Activated T-helper 17 cell treated with anti-CD3 and anti-CD28 coated beads, Interleukin-2, amount 50 U/mL, for 72 hours (primary cell): Measurements from ENCODE around the gene RNF19B. TPM values are rescaled to one million over a fixed set of nuclear protein-coding genes. Genes with fewer than 3 reads are reported as not detected.
"Not testable (repeated sequence)": the region's sequence is repeated elsewhere in the genome, so short reads cannot be mapped to it uniquely, and the experiment has no call there.

Source experiments
- ATAC-seq: fragments of 150-1000 bp; cut with Tn5 transposase; replicated peaks from 2 replicates; pipeline ENCODE4 v1.10.0; 2021; ENCODE audit warnings: mild to moderate bottlenecking, moderate library complexity
- H3K27ac Mint-ChIP-seq: one replicate; pipeline ENCODE4 v1.8.0; 2022; ENCODE audit warnings: mixed read lengths
- H3K27me3 Mint-ChIP-seq: one replicate; pipeline ENCODE4 v1.8.0; 2022; ENCODE audit warnings: mixed read lengths
- H3K36me3 Mint-ChIP-seq: one replicate; pipeline ENCODE4 v1.8.0; 2022; ENCODE audit warnings: low read depth, mild to moderate bottlenecking, mixed read lengths
- H3K4me1 Mint-ChIP-seq: one replicate; pipeline ENCODE4 v1.8.0; 2022; ENCODE audit warnings: mixed read lengths
- H3K4me3 Mint-ChIP-seq: one replicate; pipeline ENCODE4 v1.8.0; 2022; ENCODE audit warnings: mild to moderate bottlenecking, mixed read lengths
- H3K9me3 Mint-ChIP-seq: one replicate; pipeline ENCODE4 v1.8.0; 2022; ENCODE audit warnings: mixed read lengths
- total RNA-seq, 2 donors: library from RNA; stranded (reverse); gene quantifications; one replicate each; pipeline ENCODE4 v1.2.3, GENCODE V29; 2022

Gene RNF19B
- total RNA-seq, 2 donors from 2014 or later: 32.2 to 65.6 TPM

DNA sequence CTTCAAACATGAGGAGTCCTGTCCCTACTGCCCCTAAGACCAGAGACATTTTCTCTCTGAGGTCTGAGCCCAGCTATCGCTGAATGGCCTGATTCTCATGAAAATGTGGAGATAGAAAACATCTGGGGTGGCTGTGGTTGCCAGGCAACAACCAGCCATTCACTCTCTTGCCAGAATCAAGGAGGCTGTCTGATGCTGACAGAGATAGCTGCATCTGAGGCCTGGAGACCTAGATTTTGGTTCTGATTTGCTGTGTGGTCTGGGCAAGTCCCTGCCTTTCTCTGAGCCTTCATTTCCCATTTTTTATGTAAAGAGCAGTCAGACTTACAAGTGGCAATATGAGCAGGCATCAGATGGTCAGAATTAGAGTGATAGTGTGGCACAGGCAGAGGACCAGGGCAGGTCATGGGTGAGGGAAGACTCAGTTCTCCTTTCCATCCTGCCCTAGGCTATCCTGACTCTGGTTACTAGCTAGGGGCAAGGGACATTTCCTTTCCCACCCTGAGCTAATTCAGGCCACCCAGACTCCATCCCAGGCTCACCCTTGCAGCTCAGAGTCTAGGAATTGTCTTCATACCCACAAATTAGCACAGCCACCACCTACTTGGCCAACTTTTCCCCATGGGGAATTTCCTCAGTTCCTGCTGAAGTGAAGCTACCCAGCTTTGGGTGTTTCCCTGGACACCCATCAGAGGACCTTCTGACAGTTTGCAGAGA lies 20.0 kb upstream of the RNF19B start:
- peak overlapping the region; percentile 93 for H3K27ac Mint-ChIP-seq
- H3K4me1 Mint-ChIP-seq: peaks cover 56% of the 10 kb centered on the region
- no peaks in the 10 kb centered on the region for H3K36me3 Mint-ChIP-seq
- H3K27me3 Mint-ChIP-seq: no peaks in the 10 kb centered on the region
- H3K9me3 Mint-ChIP-seq: no peaks in the 10 kb centered on the region
- ATAC-seq: peak; percentile 64
- H3K4me3 Mint-ChIP-seq: peak overlapping the region; percentile 69

DNA sequence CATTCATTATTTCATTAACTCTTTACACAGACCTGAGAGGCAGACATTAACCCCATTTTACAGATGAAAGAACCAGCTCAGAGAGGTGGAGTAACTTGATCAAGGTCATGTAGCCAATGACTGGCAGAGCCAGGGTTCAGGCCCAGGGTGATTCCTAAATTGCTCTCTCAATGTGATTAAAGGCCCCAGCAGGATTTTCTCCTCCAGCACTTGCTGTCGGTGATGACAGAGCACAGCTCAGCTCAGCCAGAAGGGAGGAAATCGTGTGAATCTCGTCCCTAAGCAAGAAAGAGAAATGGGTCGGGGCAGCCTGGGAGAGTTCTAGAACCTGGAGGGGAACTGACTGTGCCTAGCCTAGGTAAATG lies 19.5 kb upstream of the RNF19B start:
- Mint-ChIP-seq H3K4me3 (peak overlapping the region; percentile 69), H3K9me3 (no peaks in the 10 kb centered on the region), H3K27ac (peak overlapping the region; percentile 93), H3K27me3 (no peaks in the 10 kb centered on the region), H3K4me1 (peaks cover 50% of the 10 kb centered on the region), H3K36me3 (no peaks in the 10 kb centered on the region)
- ATAC-seq: no peak

DNA sequence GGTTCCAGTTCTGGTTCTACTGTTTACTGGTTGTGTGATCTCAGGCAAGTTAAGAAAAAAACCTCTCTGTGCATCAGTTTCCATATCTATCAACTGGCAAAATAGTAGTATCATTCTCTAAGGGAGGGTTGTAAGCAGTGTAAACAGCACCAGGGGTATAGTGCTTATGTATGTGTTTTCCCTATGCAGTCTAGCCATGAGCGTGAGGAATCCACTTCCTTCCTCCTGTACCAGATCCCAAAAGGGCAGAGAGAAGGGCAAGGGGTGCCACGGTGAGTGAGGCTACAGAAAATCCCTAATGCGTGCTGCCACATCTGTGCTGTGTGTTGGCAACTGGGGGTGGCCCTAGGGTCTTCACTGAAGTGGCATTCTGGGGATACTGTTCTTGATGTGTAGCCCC lies 18.4 kb upstream of the RNF19B start:
- ATAC-seq: no peak
- Mint-ChIP-seq H3K27me3 (no peaks in the 10 kb centered on the region), H3K27ac (peak overlapping the region; percentile 93), H3K4me3 (peak overlapping the region; percentile 69), H3K4me1 (peaks cover 46% of the 10 kb centered on the region), H3K9me3 (no peaks in the 10 kb centered on the region), H3K36me3 (no peaks in the 10 kb centered on the region)

DNA sequence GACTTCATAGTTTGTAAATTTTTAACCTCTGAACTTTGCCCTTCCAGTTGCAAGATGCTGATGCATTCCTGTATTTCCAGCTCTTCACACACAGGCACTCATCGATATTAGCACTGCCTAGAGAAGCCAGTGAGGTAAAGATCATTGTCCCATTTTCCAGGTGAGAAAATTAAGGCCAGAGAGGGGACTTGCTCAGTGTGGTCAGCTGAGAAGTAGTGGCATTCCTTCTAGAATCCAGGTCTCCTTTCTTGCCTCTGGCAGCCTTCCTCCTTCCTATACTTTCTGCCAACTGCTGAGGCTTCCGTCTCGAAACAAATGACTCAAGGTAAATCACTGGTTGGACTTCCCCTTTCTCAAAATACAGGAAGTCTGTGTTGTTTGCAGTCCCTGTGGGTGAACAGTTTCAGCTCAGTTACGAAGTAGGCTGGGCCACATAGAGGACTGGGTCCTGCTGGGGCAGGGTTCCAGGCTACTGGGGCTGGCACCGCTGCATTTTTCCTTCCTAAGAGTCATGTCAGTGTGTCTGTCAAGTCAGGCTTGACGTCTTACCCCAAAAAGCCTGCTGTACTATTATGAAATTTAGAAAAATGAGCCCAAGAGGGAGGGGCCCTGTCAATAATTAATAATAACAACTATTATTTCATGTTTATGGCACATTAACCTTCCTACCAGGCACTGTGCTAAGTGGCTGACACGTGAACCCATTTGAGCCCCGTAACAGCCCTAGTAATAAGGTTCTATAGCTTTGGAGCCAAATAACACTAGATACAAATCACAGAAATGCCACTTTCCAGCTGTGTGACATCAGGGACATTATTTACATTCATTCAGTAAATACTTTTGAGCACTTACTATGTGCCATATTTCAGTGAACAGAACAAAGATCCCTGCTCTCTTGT lies 16.6 kb upstream of the RNF19B start:
- H3K27ac Mint-ChIP-seq: peak overlapping the region; percentile 93
- ATAC-seq: peak; percentile 89

DNA sequence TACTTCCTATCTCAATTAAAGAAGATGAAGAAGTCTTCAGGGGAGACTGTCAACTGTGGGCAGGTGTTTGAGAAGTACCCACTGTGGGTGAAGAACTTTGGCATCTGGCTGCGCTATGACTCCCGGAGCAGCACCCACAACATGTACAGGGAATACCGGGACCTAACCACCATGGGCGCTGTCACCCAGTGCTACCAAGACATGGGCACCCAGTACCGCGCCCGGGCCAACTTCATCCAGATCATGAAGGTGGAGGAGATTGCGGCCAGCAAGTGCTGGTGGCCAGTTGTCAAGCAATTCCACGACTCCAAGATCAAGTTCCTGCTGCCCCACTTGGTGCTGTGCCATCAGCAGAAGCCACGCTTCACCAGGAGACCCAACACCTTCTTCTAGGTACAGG lies 15.5 kb upstream of the RNF19B start:
- Mint-ChIP-seq H3K4me3 (peak overlapping the region; percentile 69), H3K9me3 (no peaks in the 10 kb centered on the region), H3K27ac (peak overlapping the region; percentile 93), H3K36me3 (no peaks in the 10 kb centered on the region), H3K27me3 (no peaks in the 10 kb centered on the region), H3K4me1 (peaks cover 36% of the 10 kb centered on the region)
- no peak for ATAC-seq

More for the DNA sequence above, 16.6 kb upstream of the RNF19B start:
- H3K4me1 Mint-ChIP-seq: peaks cover 46% of the 10 kb centered on the region
- peak overlapping the region; percentile 69 for H3K4me3 Mint-ChIP-seq
- H3K36me3 Mint-ChIP-seq: no peaks in the 10 kb centered on the region
- H3K9me3 Mint-ChIP-seq: no peaks in the 10 kb centered on the region
- no peaks in the 10 kb centered on the region for H3K27me3 Mint-ChIP-seq

DNA sequence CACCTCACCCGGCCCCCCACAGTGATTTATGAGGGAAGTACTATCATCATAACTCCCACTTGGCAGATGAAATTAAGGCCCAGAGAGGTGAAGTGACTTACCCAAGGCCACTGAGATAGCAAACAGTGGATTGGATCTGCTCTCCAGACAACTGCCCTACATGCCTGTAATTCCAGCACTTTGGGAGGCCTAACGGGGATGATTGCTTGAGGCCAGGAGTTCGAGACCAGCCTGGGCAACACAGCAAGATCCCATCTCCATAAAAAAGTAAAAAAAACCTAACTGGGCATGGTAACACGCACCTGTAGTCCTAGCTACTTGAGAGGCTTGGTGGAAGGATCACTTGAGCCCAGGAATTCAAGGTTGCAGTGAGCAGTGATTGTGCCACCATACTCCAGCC lies 14.2 kb upstream of the RNF19B start:
- H3K4me1 Mint-ChIP-seq: peaks cover 25% of the 10 kb centered on the region
- no peak overlapping the region for H3K27ac Mint-ChIP-seq
- no peaks in the 10 kb centered on the region for H3K9me3 Mint-ChIP-seq
- H3K4me3 Mint-ChIP-seq: no peak overlapping the region
- ATAC-seq: no peak
- H3K27me3 Mint-ChIP-seq: no peaks in the 10 kb centered on the region
- no peaks in the 10 kb centered on the region for H3K36me3 Mint-ChIP-seq

DNA sequence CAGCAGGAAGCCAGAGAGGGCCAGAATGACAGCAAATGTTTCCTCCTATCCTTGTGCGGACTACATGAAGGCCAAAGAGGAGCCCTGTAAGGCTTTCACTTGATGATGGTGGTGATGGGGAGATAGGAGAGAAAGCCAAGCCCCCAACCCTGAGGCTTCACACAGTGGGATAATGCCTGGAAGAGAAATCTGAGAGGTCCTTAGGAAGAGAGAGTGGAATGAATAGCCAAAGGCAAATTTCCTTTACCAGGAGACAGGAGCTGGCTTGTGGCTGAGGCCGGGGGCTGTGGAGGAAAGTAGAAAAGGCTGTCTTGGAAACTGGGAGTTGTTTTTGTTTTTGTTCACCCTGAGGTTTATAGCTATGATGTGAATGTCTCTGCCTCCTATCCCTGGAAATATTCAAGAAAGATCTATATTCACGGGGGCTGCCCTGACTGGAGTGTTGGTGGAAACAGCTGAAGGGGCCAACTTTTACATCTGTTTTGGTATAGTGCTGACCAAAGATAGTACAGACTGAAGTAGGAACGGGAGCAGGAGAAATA lies 13.0 kb upstream of the RNF19B start:
- H3K27ac Mint-ChIP-seq: peak overlapping the region; percentile 26

DNA sequence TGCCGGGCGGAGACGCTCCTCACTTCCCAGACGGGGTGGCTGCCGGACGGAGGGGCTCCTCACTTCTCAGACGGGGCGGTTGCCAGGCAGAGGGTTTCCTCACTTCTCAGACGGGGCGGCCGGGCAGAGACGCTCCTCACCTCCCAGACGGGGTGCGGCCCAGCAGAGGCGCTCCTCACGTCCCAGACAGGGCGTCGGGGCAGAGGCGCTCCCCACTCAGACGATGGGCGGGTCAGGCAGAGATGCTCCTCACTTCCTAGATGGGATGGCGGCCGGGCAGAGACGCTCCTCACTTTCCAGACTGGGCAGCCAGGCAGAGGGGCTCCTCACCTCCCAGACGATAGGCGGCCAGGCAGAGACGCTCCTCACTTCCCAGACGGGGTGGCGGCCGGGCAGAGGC lies 10.4 kb upstream of the RNF19B start:
- H3K9me3 Mint-ChIP-seq, ATAC-seq, H3K4me1 Mint-ChIP-seq, H3K36me3 Mint-ChIP-seq, H3K4me3 Mint-ChIP-seq, H3K27ac Mint-ChIP-seq: not testable (repeated sequence)
- peaks cover 13% of the 10 kb centered on the region for H3K27me3 Mint-ChIP-seq

More for the DNA sequence above, 13.0 kb upstream of the RNF19B start:
- peaks cover under 1% of the 10 kb centered on the region for H3K27me3 Mint-ChIP-seq
- peaks cover 19% of the 10 kb centered on the region for H3K4me1 Mint-ChIP-seq
- no peak overlapping the region for H3K4me3 Mint-ChIP-seq
- no peaks in the 10 kb centered on the region for H3K36me3 Mint-ChIP-seq
- no peak for ATAC-seq
- H3K9me3 Mint-ChIP-seq: no peaks in the 10 kb centered on the region

DNA sequence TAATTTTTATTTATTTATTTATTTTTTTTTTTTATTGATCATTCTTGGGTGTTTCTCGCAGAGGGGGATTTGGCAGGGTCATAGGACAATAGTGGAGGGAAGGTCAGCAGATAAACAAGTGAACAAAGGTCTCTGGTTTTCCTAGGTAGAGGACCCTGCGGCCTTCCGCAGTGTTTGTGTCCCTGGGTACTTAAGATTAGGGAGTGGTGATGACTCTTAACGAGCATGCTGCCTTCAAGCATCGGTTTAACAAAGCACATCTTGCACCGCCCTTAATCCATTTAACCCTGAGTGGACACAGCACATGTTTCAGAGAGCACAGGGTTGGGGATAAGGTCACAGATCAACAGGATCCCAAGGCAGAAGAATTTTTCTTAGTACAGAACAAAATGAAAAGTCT lies 8.8 kb upstream of the RNF19B start:
- H3K4me3 Mint-ChIP-seq: peak overlapping the region; percentile 42
- ATAC-seq, H3K36me3 Mint-ChIP-seq, H3K9me3 Mint-ChIP-seq, H3K27ac Mint-ChIP-seq: not testable (repeated sequence)
- peaks cover 11% of the 10 kb centered on the region for H3K4me1 Mint-ChIP-seq
- H3K27me3 Mint-ChIP-seq: peaks cover 13% of the 10 kb centered on the region

DNA sequence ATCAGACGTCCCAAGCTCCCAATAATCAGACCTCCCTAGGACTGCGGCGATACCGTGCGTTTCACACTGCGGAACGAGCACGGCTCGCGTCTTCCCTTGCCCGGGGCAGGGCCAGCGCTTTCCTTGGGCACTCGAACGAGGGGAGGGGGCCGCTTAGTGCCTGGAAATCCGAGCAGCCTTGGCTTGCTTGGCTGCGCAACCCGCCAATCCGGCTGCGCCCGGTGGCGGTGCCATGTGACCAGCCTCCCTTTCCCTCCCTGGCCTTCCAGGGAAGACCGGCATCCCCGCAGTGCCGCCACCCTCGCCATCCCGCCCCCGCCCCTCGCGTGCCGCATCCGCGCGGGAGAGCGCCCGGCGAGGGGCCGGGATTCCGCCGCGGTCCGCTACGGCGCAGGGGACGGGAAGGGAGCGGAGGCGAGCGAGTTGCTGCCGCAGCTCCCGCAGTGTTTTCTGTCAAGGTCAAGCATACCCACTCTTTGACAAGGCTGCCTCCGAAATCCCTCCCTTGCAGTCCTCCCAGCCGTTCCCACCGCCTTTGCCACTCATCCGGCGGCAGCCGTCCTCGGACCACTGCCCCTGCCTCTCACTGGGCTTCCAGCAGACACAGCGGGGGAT lies 8.3 kb upstream of the RNF19B start:
- no peaks in the 10 kb centered on the region for H3K36me3 Mint-ChIP-seq
- peaks cover 4% of the 10 kb centered on the region for H3K9me3 Mint-ChIP-seq
- H3K27me3 Mint-ChIP-seq: peaks cover 13% of the 10 kb centered on the region
- no peak overlapping the region for H3K27ac Mint-ChIP-seq
- H3K4me1 Mint-ChIP-seq: peaks cover 17% of the 10 kb centered on the region
- peak; percentile 5 for ATAC-seq
- H3K4me3 Mint-ChIP-seq: peak overlapping the region; percentile 42

DNA sequence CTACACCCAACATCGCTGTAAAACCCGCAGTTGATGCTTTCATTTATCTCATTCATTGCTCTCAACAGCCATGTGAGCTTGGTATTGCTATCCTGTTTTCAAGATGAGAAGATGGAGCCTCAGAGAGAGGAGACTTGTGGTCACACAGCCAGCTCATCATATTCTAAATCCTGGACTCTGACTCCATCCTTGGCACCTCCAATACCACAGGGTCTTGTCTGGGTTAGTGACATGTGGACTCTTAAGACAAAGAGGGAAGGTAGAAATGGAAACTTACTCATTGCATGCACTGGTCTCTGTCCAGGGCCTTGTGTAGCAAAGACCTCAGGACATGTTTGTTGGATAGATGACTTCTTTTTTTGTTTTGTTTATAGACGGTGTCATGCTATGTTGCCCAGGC lies 7.0 kb upstream of the RNF19B start:
- no peaks in the 10 kb centered on the region for H3K36me3 Mint-ChIP-seq
- H3K4me3 Mint-ChIP-seq: peak overlapping the region; percentile 42
- peaks cover 4% of the 10 kb centered on the region for H3K9me3 Mint-ChIP-seq
- H3K4me1 Mint-ChIP-seq: peaks cover 21% of the 10 kb centered on the region
- peaks cover 13% of the 10 kb centered on the region for H3K27me3 Mint-ChIP-seq
- peak; percentile 51 for ATAC-seq
- peak overlapping the region; percentile 3 for H3K27ac Mint-ChIP-seq

DNA sequence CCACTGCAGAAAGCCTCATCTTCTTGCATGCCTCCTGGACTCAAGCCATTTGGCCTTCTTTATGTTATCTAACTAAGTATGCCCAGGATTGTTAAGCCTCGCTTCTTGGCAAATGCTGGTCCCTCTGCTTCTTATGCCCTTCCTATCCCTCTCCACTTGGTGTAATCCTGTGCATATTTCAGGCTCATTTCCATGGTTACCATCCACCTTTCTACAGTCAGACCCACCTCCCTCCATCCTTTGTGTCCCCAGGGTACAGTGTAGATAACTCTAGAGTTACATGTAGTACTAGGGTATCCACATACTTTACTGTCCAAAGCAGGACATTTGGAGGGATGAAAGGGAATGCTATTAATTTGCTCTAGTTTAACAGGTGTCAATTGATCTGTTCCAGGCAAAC lies 6.5 kb upstream of the RNF19B start:
- Mint-ChIP-seq H3K4me1 (peaks cover 21% of the 10 kb centered on the region), H3K4me3 (peak overlapping the region; percentile 42)

DNA sequence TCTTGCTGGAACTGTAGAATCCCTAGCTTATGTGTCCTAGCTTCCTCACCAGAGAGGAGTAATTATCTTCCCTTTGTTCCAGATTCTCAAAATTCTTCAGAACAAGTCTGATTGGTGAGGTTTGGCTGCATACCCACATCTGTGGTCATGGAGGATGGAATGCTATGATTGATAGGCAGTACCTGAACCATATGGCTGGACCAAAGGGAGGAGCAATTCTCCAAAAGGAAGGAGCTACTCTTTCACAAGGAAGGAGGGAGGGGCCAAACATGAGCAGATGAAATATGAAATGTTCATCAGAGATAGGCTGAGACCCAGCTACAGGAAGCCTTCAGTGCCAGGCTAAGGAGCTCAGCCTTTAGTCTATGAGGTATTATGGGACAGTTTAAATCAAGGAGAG lies 5.0 kb upstream of the RNF19B start:
- Mint-ChIP-seq H3K4me3 (no peak overlapping the region), H3K9me3 (peaks cover 4% of the 10 kb centered on the region), H3K36me3 (no peaks in the 10 kb centered on the region), H3K27ac (no peak overlapping the region), H3K27me3 (peaks cover 13% of the 10 kb centered on the region), H3K4me1 (peaks cover 21% of the 10 kb centered on the region)
- ATAC-seq: no peak

More for the DNA sequence above, 6.5 kb upstream of the RNF19B start:
- H3K27me3 Mint-ChIP-seq: peaks cover 13% of the 10 kb centered on the region
- peak overlapping the region; percentile 3 for H3K27ac Mint-ChIP-seq
- ATAC-seq: no peak
- H3K36me3 Mint-ChIP-seq: no peaks in the 10 kb centered on the region
- H3K9me3 Mint-ChIP-seq: peaks cover 4% of the 10 kb centered on the region

DNA sequence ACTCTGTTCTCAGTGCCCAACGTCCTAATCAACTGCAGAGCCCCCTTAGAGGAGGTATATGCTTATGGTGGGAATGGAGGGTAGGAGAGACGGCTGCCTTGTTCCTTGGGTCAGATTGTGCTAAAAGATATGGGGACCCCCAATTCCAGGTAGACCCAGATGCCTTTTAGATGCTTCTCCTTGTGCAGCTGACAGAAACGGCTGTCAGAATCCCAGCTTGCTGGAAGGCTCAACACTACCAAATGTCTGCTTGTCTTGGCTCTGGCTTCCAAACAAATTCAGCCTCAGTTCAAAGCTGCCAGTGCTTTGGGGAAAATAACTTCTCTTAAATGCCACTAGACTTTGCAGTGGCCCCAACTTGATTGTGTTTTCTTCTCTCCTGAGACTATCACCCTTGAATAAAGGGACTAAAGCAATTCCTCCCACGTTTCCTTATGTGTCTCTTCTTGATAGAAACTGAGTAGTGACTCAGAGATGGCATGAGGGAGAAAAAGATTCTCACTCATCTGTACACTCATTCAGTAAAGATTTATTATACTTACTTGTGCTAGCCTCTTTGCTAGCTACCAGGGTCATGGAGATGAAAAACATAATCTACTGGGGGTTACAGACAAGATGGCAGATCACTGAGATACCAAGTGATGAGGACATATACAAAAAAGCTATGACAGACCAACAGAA lies 3.4 kb upstream of the RNF19B start:
- ATAC-seq: peak; percentile 55
- Mint-ChIP-seq H3K4me3 (peak overlapping the region; percentile 64), H3K9me3 (peaks cover 4% of the 10 kb centered on the region), H3K27me3 (peaks cover 13% of the 10 kb centered on the region), H3K36me3 (peaks cover 9% of the 10 kb centered on the region), H3K4me1 (peaks cover 22% of the 10 kb centered on the region), H3K27ac (peak overlapping the region; percentile 92)
